Ammon's horn (tissue), 1 donor: ENCODE results near the gene STAB2.

Experiments
- DNase-seq: peaks from one replicate; pipeline ENCODE4 v3.0.0-alpha.2; 2016; ENCODE audit warnings: low spot score

The STAB2 gene

GRCh38 chr12:103748875-103749274, 161.8 kb downstream of the STAB2 start:
- no peak for DNase-seq

GRCh38 chr12:103751171-103751570, 164.1 kb downstream of the STAB2 start:
- DNase-seq: no peak

GRCh38 chr12:103751600-103751999, 164.5 kb downstream of the STAB2 start:
- DNase-seq: no peak

- DNase-seq: no peak
These were observed 168.4 kb downstream of the STAB2 start for GRCh38 chr12:103755425-103755824.

GRCh38 chr12:103756443-103756842, 169.4 kb downstream of the STAB2 start:
- DNase-seq: no peak

GRCh38 chr12:103757248-103757647, 170.2 kb downstream of the STAB2 start:
- DNase-seq: no peak

- no peak for DNase-seq
These were observed 171.4 kb downstream of the STAB2 start for GRCh38 chr12:103758310-103759089.

- no peak for DNase-seq
These were observed 175.4 kb downstream of the STAB2 start for GRCh38 chr12:103762473-103762872.

- DNase-seq: no peak
These were observed 178.2 kb downstream of the STAB2 start for GRCh38 chr12:103765322-103765721.

GRCh38 chr12:103766028-103766427, 179.0 kb downstream of the STAB2 start:
- no peak for DNase-seq

GRCh38 chr12:103768467-103769123, 181.5 kb downstream of the STAB2 start:
- no peak for DNase-seq

GRCh38 chr12:103769240-103769945, 182.3 kb downstream of the STAB2 start:
- DNase-seq: no peak

GRCh38 chr12:103771466-103771865, 184.4 kb downstream of the STAB2 start:
- DNase-seq: peak; percentile 35

GRCh38 chr12:103772367-103773108, 185.5 kb downstream of the STAB2 start:
- DNase-seq: no peak

GRCh38 chr12:103773109-103773910, 186.2 kb downstream of the STAB2 start:
- peak; percentile 54 for DNase-seq

- DNase-seq: no peak
These were observed 188.0 kb downstream of the STAB2 start for GRCh38 chr12:103774977-103775560.

GRCh38 chr12:103778781-103779180, 191.7 kb downstream of the STAB2 start:
- DNase-seq: no peak

- no peak for DNase-seq
These were observed 192.5 kb downstream of the STAB2 start for GRCh38 chr12:103779410-103780092.

GRCh38 chr12:103780093-103780440, 193.0 kb downstream of the STAB2 start:
- no peak for DNase-seq

GRCh38 chr12:103780992-103781391, 193.9 kb downstream of the STAB2 start:
- DNase-seq: no peak
